Karpas-422 (cell line): ENCODE results near the gene RBL2. TPM values are rescaled to one million over a fixed set of nuclear protein-coding genes. Genes with fewer than 3 reads are reported as not detected.
A peak's percentile ranks its signal among the peaks of the same experiment; 100 is the strongest.
"Not testable (repeated sequence)": the region's sequence is repeated elsewhere in the genome, so short reads cannot be mapped to it uniquely, and the experiment has no call there.

Experiments
- DNase-seq: peaks from one replicate; pipeline ENCODE4 v3.0.0-alpha.2; 2015
- H2AFZ ChIP-seq: fragments of 200-600 bp; sonication (generic); 2 replicates; pipeline ENCODE4 v1.6.1; 2014; ENCODE audit warnings: antibody characterized with exemption, low read length, mixed read lengths
- H3K27ac ChIP-seq: fragments of 200-600 bp; sonication (generic); 2 replicates; pipeline ENCODE4 v1.5.1; 2014; ENCODE audit warnings: mild to moderate bottlenecking, low read length, moderate library complexity
- H3K27me3 ChIP-seq: fragments of 200-600 bp; sonication (generic); 2 replicates; pipeline ENCODE4 v1.6.1; 2014; ENCODE audit warnings: low read length, mixed read lengths
- H3K36me3 ChIP-seq: fragments of 200-600 bp; sonication (generic); 2 replicates; pipeline ENCODE4 v1.6.1; 2014; ENCODE audit warnings: low read length, mixed read lengths; ENCODE audit not compliant: insufficient read depth
- H3K4me1 ChIP-seq: fragments of 200-600 bp; sonication (generic); 2 replicates; pipeline ENCODE4 v1.6.1; 2014; ENCODE audit warnings: mild to moderate bottlenecking, low read length, mixed read lengths
- H3K4me2 ChIP-seq: fragments of 200-600 bp; sonication (generic); 2 replicates; pipeline ENCODE4 v1.6.1; 2014; ENCODE audit warnings: low read length, low read depth, mild to moderate bottlenecking; ENCODE audit not compliant: poor library complexity, severe bottlenecking
- H3K4me3 ChIP-seq: fragments of 200-600 bp; sonication (generic); 2 replicates; pipeline ENCODE4 v1.5.1; 2014; ENCODE audit warnings: mild to moderate bottlenecking, antibody characterized with exemption, low read length, mixed read lengths
- H3K79me2 ChIP-seq: fragments of 200-600 bp; sonication (generic); 2 replicates; pipeline ENCODE4 v1.6.1; 2014; ENCODE audit warnings: mild to moderate bottlenecking, low read length, mixed read lengths
- H3K9ac ChIP-seq: fragments of 200-600 bp; sonication (generic); 2 replicates; pipeline ENCODE4 v1.6.0; 2014; ENCODE audit warnings: low read length
- H3K9me2 ChIP-seq: fragments of 200-600 bp; sonication (generic), shearing (Covaris generic); replicated peaks from 2 replicates; pipeline ENCODE4 v1.6.0; 2014; ENCODE audit warnings: mild to moderate bottlenecking, low read length, moderate library complexity; ENCODE audit not compliant: insufficient read depth
- H3K9me3 ChIP-seq: fragments of 300-700, 200-600 bp; sonication (generic); 2 replicates; pipeline ENCODE4 v1.6.1; 2014; ENCODE audit warnings: low read length, mixed read lengths
- H4K20me1 ChIP-seq: fragments of 200-600 bp; sonication (generic); 2 replicates; pipeline ENCODE4 v1.6.1; 2014; ENCODE audit warnings: mild to moderate bottlenecking, antibody characterized with exemption, low read length, low read depth; ENCODE audit not compliant: insufficient read depth
- total RNA-seq: library from RNA; depleted of rRNA; stranded (reverse); fragments of >200 nt; shearing (Covaris generic); gene quantifications from 2 replicates; pipeline ENCODE4 v1.2.3, GENCODE V29; 2014; ENCODE audit warnings: low replicate concordance; rRNA removed

Gene RBL2
- total RNA-seq, result 55.6 and 97.9 TPM in 2 replicates

- H3K4me3 ChIP-seq, result peak within 1 kb of the TSS; percentile 82
- DNase-seq, result peak; percentile 92
Observed at GRCh38 chr16:53434377-53435065, at the start of gene RBL2. Gene RBL2 (plus strand): TSS chr16:53434471. CDS start chr16:53434557, 86 bp downstream.

GRCh38 chr16:53384610-53385009 is 49.7 kb upstream of the RBL2 start:
- DNase-seq, H3K4me1 ChIP-seq, H3K27me3 ChIP-seq, H3K27ac ChIP-seq, H3K79me2 ChIP-seq, H3K9me2 ChIP-seq, H3K36me3 ChIP-seq, H3K9ac ChIP-seq, H3K9me3 ChIP-seq, H4K20me1 ChIP-seq, H2AFZ ChIP-seq, H3K4me2 ChIP-seq, H3K4me3 ChIP-seq: not testable (repeated sequence)

More at GRCh38 chr16:53434377-53435065, at the start of gene RBL2:
- no peaks in the 10 kb centered on the region for H3K27me3 ChIP-seq
- peak within 1 kb of the TSS; percentile 62 for H3K27ac ChIP-seq
- H3K36me3 ChIP-seq, result peaks cover 2% of the 10 kb centered on the region; the same call in 1 of the 2 replicates
- H3K9me3 ChIP-seq, result no peaks in the 10 kb centered on the region
- peaks cover 13% of the 10 kb centered on the region for H4K20me1 ChIP-seq
- peaks cover 25% of the 10 kb centered on the region for H3K4me1 ChIP-seq
- H3K9ac ChIP-seq, result peak within 1 kb of the TSS; percentile 94
- H3K9me2 ChIP-seq, result no peaks in the 10 kb centered on the region
- H2AFZ ChIP-seq, result peak within 1 kb of the TSS; percentile 98
- peak within 1 kb of the TSS; percentile 78 for H3K4me2 ChIP-seq
- H3K79me2 ChIP-seq, result peaks cover 47% of the 10 kb centered on the region

GRCh38 chr16:53404959-53405358 is 29.3 kb upstream of the RBL2 start:
- Histone ChIP-seq H2AFZ (no peak overlapping the region), H4K20me1 (no peaks in the 10 kb centered on the region), H3K27ac (no peak overlapping the region), H3K27me3 (no peaks in the 10 kb centered on the region), H3K9me3 (no peaks in the 10 kb centered on the region), H3K4me2 (no peak overlapping the region), H3K79me2 (no peaks in the 10 kb centered on the region), H3K4me1 (0 out of 2 replicates have a peak, but pooled peaks cover 3% of the 10 kb centered on the region), H3K9ac (no peak overlapping the region), H3K4me3 (no peak overlapping the region), H3K36me3 (no peaks in the 10 kb centered on the region), H3K9me2 (no peaks in the 10 kb centered on the region)
- peak; percentile 51 for DNase-seq

GRCh38 chr16:53412549-53412948 is 21.7 kb upstream of the RBL2 start:
- Histone ChIP-seq H3K9me3 (no peaks in the 10 kb centered on the region), H3K9me2 (no peaks in the 10 kb centered on the region), H3K27me3 (no peaks in the 10 kb centered on the region), H3K4me2 (no peak overlapping the region), H3K79me2 (no peaks in the 10 kb centered on the region), H3K4me1 (peaks cover 7% of the 10 kb centered on the region), H3K27ac (no peak overlapping the region), H3K4me3 (no peak overlapping the region), H3K36me3 (no peaks in the 10 kb centered on the region), H4K20me1 (no peaks in the 10 kb centered on the region), H3K9ac (no peak overlapping the region), H2AFZ (no peak overlapping the region)
- no peak for DNase-seq

- Histone ChIP-seq H3K9me2 (no peaks in the 10 kb centered on the region), H4K20me1 (no peaks in the 10 kb centered on the region), H3K27me3 (no peaks in the 10 kb centered on the region), H3K9ac (no peak overlapping the region), H3K79me2 (no peaks in the 10 kb centered on the region), H3K36me3 (no peaks in the 10 kb centered on the region), H3K9me3 (no peaks in the 10 kb centered on the region), H2AFZ (no peak overlapping the region), H3K4me1 (peaks cover 7% of the 10 kb centered on the region), H3K4me2 (no peak overlapping the region), H3K4me3 (no peak overlapping the region), H3K27ac (no peak overlapping the region)
- DNase-seq, result no peak
Observed at GRCh38 chr16:53413864-53414263, 20.4 kb upstream of the RBL2 start.

GRCh38 chr16:53414381-53414780 is 19.9 kb upstream of the RBL2 start:
- Histone ChIP-seq H3K4me2 (no peak overlapping the region), H3K4me3 (no peak overlapping the region), H3K27ac (no peak overlapping the region), H2AFZ (no peak overlapping the region), H3K9me3 (no peaks in the 10 kb centered on the region), H4K20me1 (no peaks in the 10 kb centered on the region), H3K79me2 (no peaks in the 10 kb centered on the region), H3K36me3 (no peaks in the 10 kb centered on the region), H3K9ac (no peak overlapping the region), H3K4me1 (peaks cover 7% of the 10 kb centered on the region), H3K27me3 (no peaks in the 10 kb centered on the region), H3K9me2 (no peaks in the 10 kb centered on the region)
- DNase-seq, result no peak

GRCh38 chr16:53415504-53415903 is 18.8 kb upstream of the RBL2 start:
- Histone ChIP-seq H3K4me1 (peaks cover 7% of the 10 kb centered on the region), H3K9me2 (no peaks in the 10 kb centered on the region), H3K27ac (no peak overlapping the region), H3K4me2 (no peak overlapping the region), H4K20me1 (no peaks in the 10 kb centered on the region), H3K9me3 (no peaks in the 10 kb centered on the region), H3K9ac (no peak overlapping the region), H3K27me3 (no peaks in the 10 kb centered on the region), H3K36me3 (no peaks in the 10 kb centered on the region), H3K4me3 (no peak overlapping the region), H2AFZ (no peak overlapping the region), H3K79me2 (no peaks in the 10 kb centered on the region)
- no peak for DNase-seq

GRCh38 chr16:53417011-53417410 is 17.3 kb upstream of the RBL2 start:
- H3K79me2 ChIP-seq, result no peaks in the 10 kb centered on the region
- no peaks in the 10 kb centered on the region for H3K9me3 ChIP-seq
- no peaks in the 10 kb centered on the region for H4K20me1 ChIP-seq
- H3K27ac ChIP-seq, result no peak overlapping the region
- no peak for DNase-seq
- H2AFZ ChIP-seq, result peak overlapping the region; percentile 26; the same call in 1 of the 2 replicates
- H3K36me3 ChIP-seq, result no peaks in the 10 kb centered on the region
- peak overlapping the region; percentile 44 for H3K4me2 ChIP-seq
- no peaks in the 10 kb centered on the region for H3K9me2 ChIP-seq
- H3K9ac ChIP-seq, result no peak overlapping the region
- H3K4me3 ChIP-seq, result no peak overlapping the region
- peaks cover 7% of the 10 kb centered on the region for H3K4me1 ChIP-seq
- no peaks in the 10 kb centered on the region for H3K27me3 ChIP-seq
